HG03103 (cell line): ENCODE results near the gene KIAA1614.
A peak's percentile ranks its signal among the peaks of the same experiment; 100 is the strongest.

ENCODE experiments used
- ATAC-seq: cut with Tn5 transposase; IDR thresholded peaks from one replicate; pipeline ENCODE4 v1.9.1; 2021; ENCODE audit warnings: low read depth; ENCODE audit not compliant: unreplicated experiment

The KIAA1614 gene, protein sequence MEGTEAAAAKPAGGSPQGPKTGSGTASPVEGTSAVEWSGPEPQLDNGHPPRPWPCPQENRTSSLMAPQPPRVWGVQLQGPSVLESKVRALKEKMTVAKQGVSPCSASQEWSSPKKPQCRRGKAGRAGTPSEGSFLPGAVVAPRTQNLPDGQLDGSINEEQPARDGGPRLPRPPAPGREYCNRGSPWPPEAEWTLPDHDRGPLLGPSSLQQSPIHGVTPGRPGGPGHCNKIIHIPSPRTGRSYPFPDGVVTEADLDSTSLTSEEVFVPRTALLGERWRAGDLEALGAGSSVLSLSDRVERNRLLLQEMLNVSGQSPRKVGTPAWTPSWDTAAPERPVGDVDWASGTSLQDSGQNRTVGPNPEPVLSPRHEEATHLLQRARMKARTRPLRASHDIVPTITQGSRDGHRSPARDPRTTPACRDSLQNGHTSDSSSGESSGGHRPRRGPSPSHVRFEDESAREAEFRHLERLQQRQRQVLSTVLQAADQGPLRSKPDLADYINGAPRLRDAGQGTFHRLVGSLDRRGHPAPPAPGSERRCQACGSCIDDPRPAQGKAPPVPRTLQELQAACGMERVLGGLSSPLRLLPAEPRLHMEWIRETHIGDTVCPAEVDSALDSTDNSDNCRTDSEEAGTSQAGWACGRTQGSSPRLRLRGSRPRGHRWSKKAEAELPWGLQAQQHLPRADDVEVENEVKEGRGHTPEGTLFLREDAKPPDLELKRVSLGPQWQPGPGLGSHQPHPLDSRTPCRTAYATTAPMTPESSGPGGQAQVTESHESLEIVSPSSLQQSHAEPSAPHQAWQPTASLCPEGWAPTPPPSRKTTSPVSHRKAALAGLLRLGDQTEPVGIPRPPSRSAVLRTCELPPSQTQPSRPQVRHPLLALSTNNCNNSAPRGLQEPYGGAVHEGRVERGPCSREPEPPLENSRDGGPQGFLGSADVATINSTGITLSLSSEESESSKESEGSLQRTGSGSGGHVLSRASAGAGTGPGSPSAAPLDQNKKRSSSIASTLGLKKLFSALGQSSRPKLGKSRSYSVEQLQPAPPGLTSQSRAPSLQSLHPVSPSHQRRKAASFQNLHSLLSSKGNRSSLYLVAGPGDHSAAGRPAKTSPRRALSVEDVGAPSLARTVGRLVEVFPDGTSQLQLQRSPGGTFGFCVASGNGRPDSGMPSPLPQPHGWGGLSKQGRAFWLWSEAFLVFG

DNA sequence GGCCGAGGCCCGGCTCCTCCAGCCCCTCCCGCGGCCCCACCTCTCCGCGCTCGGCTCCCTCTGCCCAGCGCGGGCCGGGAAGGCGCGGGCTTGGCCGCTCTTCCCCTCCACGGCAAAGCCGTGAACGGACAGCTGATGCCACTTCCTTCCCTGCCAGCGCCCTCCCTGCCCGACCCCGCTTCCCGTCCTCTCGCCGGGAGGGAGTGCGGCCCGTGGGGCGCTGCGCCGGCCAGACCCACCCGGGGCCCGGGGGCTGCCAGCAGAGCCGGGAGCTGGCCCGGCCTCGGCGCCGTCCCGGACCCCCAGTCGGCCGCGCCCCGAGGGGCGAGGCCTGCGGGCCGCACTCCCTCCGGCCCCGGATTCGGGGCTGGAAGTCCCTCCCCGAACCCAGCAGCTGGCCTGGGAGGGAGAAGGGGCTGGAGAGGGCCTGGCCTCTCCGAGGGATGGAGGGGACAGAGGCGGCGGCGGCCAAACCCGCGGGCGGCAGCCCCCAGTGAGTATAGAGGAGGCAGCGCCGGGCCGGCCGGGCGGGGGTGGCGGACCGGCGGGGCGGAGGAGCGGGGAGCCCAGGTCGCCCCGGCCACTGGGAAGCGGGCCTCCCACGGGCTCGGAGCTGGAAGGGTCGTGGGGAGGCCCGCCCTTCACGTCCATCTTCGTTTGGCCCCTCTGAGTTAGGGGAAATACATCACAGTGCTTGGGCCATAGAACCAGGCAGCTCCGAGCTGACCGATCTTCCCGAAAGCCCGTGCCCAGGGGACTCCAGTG lies at the start of gene KIAA1614:
Gene KIAA1614 (plus strand): TSS at position 97 of the 765 bp plus-strand sequence. CDS start 347 bp downstream, at position 444.
- ATAC-seq: no peak

DNA sequence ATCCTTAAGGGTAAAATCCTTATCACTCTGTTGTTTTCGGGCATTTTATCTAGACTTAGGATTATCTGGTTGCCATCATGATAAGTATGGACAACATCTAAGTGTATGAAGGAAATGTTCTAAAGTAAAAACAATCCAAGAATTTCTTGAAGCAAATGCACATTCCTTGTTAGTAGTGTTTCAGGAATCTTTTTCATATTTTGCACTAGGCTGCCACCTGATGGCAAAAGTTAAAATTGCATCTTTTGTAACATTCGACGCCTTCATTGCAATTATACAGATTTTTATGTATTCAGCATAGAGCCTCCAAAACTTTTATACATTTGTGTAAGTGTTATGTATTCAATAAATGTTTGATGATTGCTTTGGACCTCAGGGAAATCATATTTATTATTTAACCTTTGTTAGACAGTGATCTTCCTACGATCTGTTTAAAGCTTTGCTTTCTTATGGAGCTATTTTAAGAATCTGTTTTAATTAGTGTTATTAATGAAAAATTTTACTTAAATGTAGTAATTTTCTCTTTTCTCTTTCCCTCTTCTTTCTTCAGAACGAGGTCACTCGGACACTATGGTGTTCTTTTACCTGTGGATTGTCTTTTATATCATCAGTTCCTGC lies 49.4 kb upstream of the KIAA1614 start:
- no peak for ATAC-seq

DNA sequence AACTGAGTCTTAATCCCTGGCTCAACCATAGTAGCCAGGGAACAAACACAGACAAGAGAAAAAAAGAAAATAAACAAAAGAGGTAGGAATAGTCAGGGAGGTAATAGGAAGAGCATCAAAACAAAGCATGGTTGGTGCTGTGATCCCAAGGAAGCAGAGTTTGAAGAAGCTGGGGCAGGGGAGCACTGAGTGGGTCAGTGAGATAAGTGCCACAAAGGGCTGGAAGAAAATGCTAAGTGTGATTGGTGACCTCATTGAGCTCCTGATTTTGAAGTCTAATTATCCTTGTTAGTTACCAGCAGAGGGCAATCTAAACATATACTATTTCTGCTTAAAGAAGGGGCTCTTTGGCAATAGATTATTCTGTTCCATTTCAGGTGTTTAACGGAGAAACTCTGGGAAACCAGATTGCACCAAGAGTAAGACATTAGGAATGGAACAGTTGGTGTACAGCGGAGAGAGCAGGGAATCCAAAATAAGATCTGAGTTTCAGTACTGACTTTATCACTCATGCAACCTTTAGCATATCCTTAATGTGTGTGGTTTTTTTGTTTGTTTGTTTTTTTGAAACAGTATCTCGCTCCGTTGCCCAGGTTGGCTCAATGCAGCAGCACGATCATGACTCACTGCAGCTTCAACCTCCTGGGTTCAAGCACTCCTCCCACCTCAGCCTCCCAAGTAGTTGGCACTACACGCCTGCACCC lies 30.7 kb upstream of the KIAA1614 start:
- no peak for ATAC-seq

DNA sequence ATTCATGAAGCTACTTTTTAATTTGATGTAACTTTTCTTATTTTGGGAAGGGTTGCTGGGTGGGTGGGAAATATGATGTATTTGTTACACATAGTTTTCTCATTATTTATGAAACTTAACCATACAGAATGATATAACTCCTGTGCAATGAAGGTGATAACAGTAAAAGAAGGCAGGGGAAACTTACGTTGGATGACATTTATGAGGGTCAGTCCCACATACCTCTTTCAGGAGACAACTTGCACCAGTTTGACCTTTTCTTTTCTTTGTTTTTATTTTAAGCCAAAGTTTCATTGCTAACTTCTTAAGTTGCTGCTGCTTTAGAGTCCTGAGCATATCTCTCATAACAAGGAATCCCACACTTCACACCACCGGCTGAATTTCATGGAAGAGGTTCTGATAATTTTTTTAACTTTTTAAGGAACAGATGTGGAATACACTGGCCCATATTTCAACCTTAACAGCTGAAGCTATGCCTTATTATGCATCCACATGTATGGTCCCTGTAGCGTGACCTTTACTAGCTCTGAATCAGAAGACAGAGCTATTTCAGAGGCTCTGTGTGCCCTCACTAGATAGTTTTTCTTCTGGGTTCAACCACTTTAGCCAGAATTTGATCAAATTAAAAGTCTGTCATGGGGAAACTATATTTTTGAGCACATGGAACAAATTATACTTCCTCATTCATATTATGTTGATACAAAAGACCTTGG lies 28.0 kb upstream of the KIAA1614 start:
- no peak for ATAC-seq

DNA sequence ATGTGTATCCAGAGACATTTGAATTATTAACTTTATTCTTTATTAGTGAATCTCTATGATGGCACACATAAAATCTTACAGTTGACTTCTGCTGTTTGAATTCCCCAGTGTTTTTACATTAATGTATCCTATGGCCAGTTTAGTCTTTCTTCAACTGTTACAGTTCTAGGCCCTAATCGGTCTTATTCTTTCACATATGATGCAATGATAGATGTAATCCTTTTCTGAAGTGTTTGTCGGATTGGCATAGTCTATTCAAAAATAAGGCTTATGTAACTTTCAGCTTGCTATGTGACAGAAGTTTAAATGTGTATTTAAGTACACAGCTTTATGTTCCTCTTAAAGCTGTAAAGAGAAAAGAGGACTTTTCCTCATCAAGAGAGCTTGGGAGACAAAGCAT lies 26.4 kb upstream of the KIAA1614 start:
- ATAC-seq: no peak

DNA sequence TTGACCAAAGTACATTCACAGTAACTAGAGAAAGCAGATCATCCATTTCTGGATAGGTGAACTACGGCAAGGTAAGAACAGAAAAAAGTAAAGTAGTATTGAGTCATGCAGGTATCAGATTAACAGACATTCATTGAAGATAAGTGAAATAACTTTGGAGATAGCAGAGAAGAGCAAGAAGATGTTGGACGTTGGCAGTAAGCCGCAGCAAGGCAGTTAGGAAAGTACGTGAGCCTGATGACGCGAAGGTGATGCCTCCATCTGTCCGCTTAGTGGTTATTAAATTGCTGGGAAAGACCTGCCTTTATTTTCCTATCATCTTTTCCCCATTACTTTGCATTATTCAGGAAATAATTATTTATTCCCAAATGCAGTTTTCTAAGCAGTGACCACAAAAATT lies 24.9 kb upstream of the KIAA1614 start:
- ATAC-seq: no peak

DNA sequence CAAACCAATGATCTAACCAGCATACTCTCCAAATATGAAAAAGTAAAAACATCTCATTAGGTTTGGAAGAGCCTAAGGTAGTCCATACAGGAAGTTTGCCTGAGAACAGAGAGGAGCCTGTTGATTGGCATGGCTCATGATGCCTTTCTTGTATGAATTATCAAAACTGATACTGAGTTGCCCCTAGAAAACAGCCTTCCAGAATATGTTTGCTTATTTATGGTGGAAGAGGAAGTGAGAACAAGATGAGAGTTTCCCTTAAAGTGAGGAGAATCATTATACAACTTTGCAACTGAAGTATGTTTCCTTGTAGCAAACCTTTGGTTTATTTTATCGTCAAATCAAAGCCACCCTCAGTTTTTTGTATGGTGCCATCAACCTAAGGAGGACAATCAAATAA lies 23.8 kb upstream of the KIAA1614 start:
- ATAC-seq: peak; percentile 60

DNA sequence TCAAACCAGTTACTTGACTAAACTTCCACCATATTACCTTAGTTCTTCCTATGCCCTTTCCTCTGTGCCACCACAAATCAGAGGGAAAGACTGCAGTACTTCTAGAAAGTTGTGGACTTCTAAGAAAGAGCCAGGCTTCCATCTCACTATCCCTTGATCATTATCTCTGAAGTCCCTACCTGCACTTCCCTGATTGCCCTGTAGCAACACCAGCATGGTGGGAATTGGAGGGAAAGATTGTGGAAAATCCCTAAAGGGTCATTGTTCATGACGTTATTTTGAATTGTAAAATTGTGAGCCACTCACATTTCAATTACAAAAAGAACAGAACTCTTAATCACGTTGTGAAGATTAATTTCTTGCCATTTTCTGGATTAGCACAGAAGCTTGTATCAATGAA lies 23.4 kb upstream of the KIAA1614 start:
- no peak for ATAC-seq

DNA sequence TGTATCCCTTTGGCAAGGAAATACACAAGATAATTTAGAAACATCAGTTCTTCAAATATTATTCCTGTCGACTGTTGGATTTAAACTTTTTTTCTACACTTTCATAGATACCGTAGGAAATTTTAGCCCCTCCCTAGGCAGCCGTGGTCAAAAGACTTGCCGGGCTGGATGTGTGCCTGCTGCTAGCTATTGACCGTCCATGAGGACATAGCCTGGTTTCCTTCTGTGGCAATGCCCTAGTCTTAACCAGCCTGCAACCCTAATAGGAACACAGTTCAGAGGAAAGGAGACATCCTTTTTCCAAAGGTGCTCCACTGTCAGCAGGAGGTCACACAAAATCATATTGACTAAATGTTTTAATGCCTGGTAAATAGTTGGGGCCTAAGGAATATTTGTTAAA lies 20.4 kb upstream of the KIAA1614 start:
- ATAC-seq: no peak

DNA sequence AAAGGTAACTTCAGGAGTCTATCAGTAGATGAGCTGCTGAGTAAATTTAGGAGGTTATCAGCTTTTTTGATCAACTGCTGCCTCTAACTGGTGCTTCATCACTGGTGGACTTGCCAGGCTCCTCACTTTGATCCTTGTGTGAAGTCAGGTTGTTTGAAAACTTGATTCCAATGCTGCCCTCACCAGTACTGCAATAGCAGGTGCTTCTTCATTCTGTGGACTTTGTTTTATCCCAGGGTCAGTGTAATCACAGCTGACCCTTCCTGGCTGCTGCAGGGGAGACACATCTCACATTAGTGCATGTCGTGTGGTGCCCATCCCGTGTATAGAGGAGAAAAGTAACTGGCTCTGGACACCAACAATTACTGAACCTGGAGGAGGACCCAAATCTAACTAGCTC lies 20.0 kb upstream of the KIAA1614 start:
- ATAC-seq: no peak

DNA sequence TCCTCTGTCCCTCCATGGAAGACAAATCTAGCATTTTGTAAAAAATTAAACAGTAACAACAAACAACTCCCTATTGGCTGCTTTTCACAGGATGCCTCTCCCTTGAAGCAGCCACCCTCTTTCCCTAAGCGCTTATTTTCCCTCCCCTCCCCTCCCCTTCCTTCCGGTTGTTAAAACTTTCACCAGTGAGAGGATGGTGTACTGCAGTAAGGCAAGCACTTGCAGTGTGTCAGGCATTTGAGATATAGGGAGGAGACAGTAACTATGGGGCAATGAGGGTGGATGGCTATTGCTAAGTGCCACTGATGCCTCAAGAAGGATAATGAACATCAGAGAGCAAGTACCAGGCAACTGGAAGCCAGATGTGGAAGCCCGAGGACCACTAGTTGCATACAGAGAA lies 19.1 kb upstream of the KIAA1614 start:
- ATAC-seq: no peak

DNA sequence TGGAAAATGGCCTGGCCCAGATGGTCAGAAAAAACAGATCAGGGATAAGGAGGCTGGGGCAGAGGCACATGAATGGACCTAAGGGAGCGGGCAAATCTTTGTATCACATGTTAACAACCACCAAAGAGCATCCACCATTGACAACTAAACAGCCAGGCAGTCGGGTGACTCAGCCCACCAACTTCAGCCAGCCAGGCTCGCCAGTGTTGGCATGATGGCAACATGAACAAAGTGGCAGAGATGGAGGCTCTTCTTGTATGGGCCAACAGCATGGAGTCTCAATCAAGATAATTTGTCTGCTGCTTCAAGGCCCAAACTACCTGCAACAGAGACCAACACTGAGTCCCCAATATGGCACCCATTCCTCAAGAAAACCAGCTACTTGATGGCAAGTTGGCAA lies 16.5 kb upstream of the KIAA1614 start:
- no peak for ATAC-seq

DNA sequence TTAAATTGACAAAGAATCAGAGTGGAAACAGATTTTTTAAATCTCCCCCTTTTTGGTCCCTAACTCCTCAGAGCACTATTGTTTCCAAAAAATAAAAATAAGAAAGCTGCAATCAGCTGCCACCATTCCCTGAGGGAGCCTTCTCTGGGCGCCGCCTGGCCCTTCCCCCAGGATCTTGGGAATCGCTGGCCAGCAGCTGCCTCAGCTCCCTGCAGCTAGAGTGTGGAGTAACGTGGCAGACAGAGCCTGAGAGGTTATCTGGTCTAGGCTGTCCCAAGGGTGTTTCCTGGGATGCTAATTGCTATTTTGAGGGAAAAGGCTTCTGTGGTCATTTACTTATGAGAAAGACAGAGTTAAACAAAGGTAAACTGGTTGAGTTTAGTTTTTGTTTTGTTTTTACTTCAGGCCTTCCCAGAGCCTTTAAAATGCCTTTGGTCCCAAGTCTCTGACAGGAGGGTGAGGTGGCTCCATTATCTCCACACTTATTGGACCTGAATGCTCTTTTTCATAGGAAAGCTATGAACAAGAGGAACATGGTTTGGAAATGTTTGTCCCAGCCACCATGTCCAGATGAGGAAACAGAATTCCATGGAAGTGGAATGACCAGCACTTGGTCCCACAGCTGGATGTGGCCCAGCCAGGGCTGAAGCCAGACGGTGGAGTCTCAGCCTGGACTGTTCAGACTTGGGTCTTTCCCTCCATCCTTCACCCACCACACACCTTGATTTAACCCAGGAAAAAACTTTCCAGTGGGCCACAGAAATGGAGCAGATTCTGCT lies 14.1 kb upstream of the KIAA1614 start:
- no peak for ATAC-seq

DNA sequence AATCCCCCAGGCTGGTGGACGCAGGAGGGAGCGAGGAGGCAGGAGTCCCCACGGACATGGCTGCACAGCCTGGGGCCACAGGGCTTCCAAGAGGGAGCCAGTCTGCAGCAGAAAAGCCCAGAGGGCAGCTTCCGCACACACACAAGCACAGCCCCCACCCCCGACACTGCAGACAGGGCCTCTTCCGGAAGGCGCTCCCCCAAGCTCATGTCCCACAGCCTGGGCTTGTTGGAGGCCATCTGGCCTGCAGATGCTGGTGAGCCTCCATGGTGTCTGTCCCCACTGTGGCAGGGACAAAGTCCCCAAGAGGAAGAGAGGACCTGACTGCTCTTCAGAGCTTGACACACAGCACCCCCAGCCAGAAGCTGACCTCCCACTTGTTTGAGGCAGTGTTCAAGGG lies 13.4 kb upstream of the KIAA1614 start:
- ATAC-seq: no peak

DNA sequence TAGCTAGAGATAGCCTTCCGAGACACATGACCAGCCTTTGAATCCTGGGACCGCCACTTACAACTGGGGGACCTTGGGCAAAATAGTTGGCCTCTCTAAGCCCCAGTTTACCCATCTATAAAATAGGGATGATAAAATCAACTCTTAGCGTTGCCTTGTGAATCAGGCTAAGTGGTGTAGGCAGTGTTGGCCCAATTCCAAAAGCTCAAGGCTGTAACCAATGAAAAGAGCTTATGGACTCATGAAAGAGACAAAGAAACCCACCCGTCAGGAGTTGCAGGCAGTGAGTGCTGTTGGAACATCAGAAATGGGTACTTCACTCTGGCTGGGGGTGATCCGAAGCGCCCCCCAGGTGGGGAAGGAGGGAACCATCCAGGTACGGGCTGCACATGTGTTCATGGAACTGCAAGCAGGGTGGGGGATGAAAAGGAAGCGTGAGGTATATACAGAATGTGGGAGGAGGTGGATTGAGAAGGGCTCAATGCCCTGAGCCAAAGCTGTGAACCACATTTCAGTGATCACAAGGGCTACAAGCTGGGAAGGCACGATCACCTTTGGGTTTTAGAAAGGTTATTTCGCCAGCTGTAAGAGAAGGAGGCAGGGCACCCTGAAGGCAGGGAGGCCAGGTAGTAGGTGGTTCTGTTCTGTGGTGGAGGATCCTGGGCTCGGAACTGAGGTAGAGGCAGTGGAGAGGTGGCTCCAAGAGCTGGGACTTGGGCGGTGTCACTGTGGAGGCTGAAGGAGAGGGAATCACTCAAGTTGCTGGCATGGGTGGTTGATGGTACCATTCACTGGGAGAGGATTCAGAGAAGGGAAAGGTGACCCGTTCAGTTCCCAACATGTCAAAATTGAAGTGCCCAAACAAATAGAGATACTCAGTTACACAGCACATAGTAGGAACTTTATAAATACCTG lies 11.4 kb upstream of the KIAA1614 start:
- no peak for ATAC-seq

DNA sequence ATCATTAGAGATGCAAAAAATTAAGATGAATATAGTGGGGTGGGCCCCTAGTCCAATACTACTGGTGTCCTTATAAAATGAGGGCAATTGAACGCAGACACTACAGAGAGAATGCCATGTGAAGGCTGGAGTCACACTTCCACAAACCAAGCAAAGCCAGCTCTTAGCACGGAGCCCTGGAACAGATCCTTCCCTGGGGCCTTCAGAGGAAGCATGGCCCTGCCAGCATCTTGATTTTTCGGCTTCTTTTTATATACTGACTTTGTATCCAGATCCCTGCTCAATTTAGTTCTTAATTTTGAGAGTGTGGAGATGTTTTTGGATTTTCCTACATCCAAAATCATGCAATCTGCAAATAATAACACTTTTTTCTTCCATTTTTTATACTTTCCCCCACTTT lies 10.2 kb upstream of the KIAA1614 start:
- no peak for ATAC-seq

DNA sequence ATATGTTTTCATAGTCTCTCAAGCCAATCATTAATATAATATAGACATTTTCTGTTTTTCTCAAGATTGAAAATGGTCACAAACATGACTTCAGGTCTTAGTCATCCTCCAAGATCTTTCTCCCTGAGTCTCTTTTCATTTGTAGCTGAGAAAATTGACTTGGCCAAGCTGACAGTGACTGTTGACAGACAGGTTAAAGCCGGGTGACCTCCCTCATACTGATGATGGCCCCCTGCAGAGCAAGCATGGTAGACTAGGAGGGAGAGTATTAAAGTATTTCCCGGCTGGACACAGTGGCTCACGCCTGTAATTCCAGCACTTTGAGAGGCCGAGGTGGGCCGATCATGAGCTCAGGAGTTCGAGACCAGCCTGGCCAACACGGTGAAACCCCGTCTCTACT lies 6.8 kb upstream of the KIAA1614 start:
- ATAC-seq: no peak
